ENCODE measurements around the gene PIK3R2.

- TF ChIP-seq CTCF (optimal IDR thresholded peaks at IDR 0.05 in 1 of 3, IDR thresholded peaks at IDR 0.05 in 1 of 3, conservative IDR thresholded peaks at IDR 0.05 in 1 of 3; ENCODE audit: extremely low read depth in 1 of 3, insufficient read depth in 2 of 3, low read length in 3 of 3) (no peak), EZH2 (IDR thresholded peaks at IDR 0.05; ENCODE audit: low read length) (no peak)
Observed at GRCh38 chr19:18196511-18196845, 43.5 kb downstream of the PIK3R2 start.

Measured in keratinocyte (primary cell).